Progenitor cell of endocrine pancreas (in vitro differentiated cells): ENCODE measurements around the gene IRX4. TPM values are rescaled to one million over a fixed set of nuclear protein-coding genes. Genes with fewer than 3 reads are reported as not detected.

Experiments used
- DNase-seq: peaks from one replicate; pipeline ENCODE4 v3.0.0; 2021; ENCODE audit warnings: low spot score; ENCODE audit not compliant: unreplicated experiment
- H3K27ac Mint-ChIP-seq: 2 replicates; pipeline ENCODE4 v1.8.0; 2021; ENCODE audit warnings: mild to moderate bottlenecking, moderate library complexity, mixed read lengths
- H3K27me3 Mint-ChIP-seq: 2 replicates; pipeline ENCODE4 v1.8.0; 2021; ENCODE audit warnings: mixed read lengths
- H3K36me3 Mint-ChIP-seq: 2 replicates; pipeline ENCODE4 v1.8.0; 2022; ENCODE audit warnings: mixed read lengths; ENCODE audit not compliant: insufficient read depth
- H3K4me1 Mint-ChIP-seq: 2 replicates; pipeline ENCODE4 v1.8.0; 2021; ENCODE audit warnings: low read depth, mixed read lengths
- H3K4me3 Mint-ChIP-seq: 2 replicates; pipeline ENCODE4 v1.8.0; 2021; ENCODE audit warnings: low read depth, mild to moderate bottlenecking, moderate library complexity, mixed read lengths
- H3K9me3 Mint-ChIP-seq: 2 replicates; pipeline ENCODE4 v1.8.0; 2021; ENCODE audit warnings: low read depth, mixed read lengths
- total RNA-seq: library from RNA; stranded (reverse); gene quantifications from 2 replicates; pipeline ENCODE4 v1.2.1, GENCODE V29; 2021
- TF ChIP-seq, protein P1 (sequence below): fragments of 200-600 bp; sonication (generic); IDR thresholded peaks from one replicate; pipeline ENCODE4 v1.5.0; 2021; ENCODE audit warnings: antibody characterized with exemption, mild to moderate bottlenecking; ENCODE audit not compliant: unreplicated experiment

Gene IRX4
- total RNA-seq, 1 donor from 2014 or later: 0.17 TPM

- Mint-ChIP-seq H3K27ac (no peak overlapping the region), H3K27me3 (peaks cover 49% of the 10 kb centered on the region), H3K9me3 (no peaks in the 10 kb centered on the region), H3K4me1 (no peaks in the 10 kb centered on the region), H3K4me3 (no peak overlapping the region), H3K36me3 (peaks cover 4% of the 10 kb centered on the region)
- TF ChIP-seq, protein P1, sequence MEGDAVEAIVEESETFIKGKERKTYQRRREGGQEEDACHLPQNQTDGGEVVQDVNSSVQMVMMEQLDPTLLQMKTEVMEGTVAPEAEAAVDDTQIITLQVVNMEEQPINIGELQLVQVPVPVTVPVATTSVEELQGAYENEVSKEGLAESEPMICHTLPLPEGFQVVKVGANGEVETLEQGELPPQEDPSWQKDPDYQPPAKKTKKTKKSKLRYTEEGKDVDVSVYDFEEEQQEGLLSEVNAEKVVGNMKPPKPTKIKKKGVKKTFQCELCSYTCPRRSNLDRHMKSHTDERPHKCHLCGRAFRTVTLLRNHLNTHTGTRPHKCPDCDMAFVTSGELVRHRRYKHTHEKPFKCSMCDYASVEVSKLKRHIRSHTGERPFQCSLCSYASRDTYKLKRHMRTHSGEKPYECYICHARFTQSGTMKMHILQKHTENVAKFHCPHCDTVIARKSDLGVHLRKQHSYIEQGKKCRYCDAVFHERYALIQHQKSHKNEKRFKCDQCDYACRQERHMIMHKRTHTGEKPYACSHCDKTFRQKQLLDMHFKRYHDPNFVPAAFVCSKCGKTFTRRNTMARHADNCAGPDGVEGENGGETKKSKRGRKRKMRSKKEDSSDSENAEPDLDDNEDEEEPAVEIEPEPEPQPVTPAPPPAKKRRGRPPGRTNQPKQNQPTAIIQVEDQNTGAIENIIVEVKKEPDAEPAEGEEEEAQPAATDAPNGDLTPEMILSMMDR: no peak
- DNase-seq: no peak
These were observed 50.9 kb downstream of the IRX4 start for GRCh38 chr5:1831677-1832313.

- H3K4me3 Mint-ChIP-seq: no peak overlapping the region
- DNase-seq: no peak
- no peaks in the 10 kb centered on the region for H3K4me1 Mint-ChIP-seq
- H3K27me3 Mint-ChIP-seq: peaks cover 43% of the 10 kb centered on the region
- H3K36me3 Mint-ChIP-seq: peaks cover 5% of the 10 kb centered on the region
- no peaks in the 10 kb centered on the region for H3K9me3 Mint-ChIP-seq
- TF ChIP-seq, protein P1: no peak
- no peak overlapping the region for H3K27ac Mint-ChIP-seq
These were observed 51.5 kb downstream of the IRX4 start for GRCh38 chr5:1831257-1831656.

DNA sequence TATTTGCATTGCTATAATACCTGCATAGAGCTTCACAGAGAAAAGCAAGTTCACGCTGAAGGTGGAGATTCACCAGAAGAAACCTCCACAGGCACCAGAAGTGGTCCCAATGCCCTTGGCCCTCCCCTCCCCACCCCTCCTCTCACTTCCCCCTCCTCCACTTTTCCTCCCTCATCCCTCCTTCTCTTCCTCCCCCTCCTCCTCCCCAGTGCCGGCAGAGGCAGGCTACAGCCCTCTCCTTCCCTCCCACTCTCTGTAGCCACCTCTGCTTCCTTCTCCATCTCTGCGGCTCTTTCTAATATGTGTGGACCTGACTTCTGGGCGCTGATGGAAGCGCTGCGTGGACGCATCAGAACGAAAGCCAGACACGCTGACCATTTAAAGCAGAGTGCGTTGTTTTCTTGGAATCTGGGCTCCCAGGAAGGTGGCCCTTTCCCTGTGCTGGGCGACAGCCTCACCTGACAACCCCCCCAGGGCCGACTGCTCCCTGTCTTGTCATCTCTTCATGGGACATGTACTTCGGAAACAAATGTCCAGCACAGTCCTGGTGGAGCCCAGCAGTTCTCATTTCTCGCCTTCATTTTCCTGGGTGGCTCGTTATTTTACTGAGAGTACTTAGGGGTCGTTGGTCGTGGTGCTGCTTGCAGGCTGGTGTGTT is 52.0 kb downstream of the IRX4 start:
- peaks cover 8% of the 10 kb centered on the region for H3K36me3 Mint-ChIP-seq
- TF ChIP-seq, protein P1: no peak
- H3K27me3 Mint-ChIP-seq: peaks cover 38% of the 10 kb centered on the region
- H3K9me3 Mint-ChIP-seq: no peaks in the 10 kb centered on the region
- H3K27ac Mint-ChIP-seq: no peak overlapping the region
- no peak overlapping the region for H3K4me3 Mint-ChIP-seq
- H3K4me1 Mint-ChIP-seq: no peaks in the 10 kb centered on the region
- DNase-seq: no peak

GRCh38 chr5:1827886-1828397 is 54.8 kb downstream of the IRX4 start:
- no peak for DNase-seq
- TF ChIP-seq, protein P1: no peak
- Mint-ChIP-seq H3K36me3 (peaks cover 10% of the 10 kb centered on the region), H3K4me1 (no peaks in the 10 kb centered on the region), H3K27ac (no peak overlapping the region), H3K9me3 (no peaks in the 10 kb centered on the region), H3K4me3 (no peak overlapping the region), H3K27me3 (peaks cover 16% of the 10 kb centered on the region)

Other genes with a start within 250 kb of the IRX4 start
- gene MRPL36, start 83.1 kb downstream of the IRX4 start, total RNA-seq: 40.5 and 40.6 TPM in 2 replicates
- 33.0 and 36.4 TPM in 2 replicates for gene NDUFS6, start 81.5 kb downstream of the IRX4 start, total RNA-seq